Heart right ventricle (tissue), 16 donors: ENCODE measurements around the gene ATP8B1. TPM values are rescaled to one million over a fixed set of nuclear protein-coding genes. Genes with fewer than 3 reads are reported as not detected.

Source experiments
- ATAC-seq, 8 donors: fragments of 200-7000 bp; cut with Tn5 transposase; one replicate each; pipeline ENCODE4 v1.9.1; 2020; ENCODE audit warnings: mild to moderate bottlenecking in 8 of 8, moderate library complexity in 8 of 8, moderate number of reproducible peaks in 1 of 8
- DNase-seq, 2 donors: peaks; one replicate each; pipeline ENCODE4 v3.0.0-alpha.2; 2020
- H3K27ac ChIP-seq, 10 donors: fragments of 200-600 bp; sonication (generic) in 2 of 10; one replicate each; pipeline versions ENCODE4 v1.5.0 to v1.8.0; 2020 to 2022; ENCODE audit warnings: mild to moderate bottlenecking in 3 of 10
- H3K27me3 ChIP-seq, 7 donors: fragments of 200-600 bp; one replicate each; pipeline ENCODE4 v1.8.0; 2021 to 2022; ENCODE audit warnings: mild to moderate bottlenecking in 2 of 7
- H3K36me3 ChIP-seq, 9 donors: fragments of 200-600 bp; sonication (generic) in 1 of 9; one replicate each; pipeline versions ENCODE4 v1.5.0 to v1.8.0; 2020 to 2022; ENCODE audit warnings: mild to moderate bottlenecking in 2 of 9
- H3K4me1 ChIP-seq, 9 donors: fragments of 200-600 bp; sonication (generic) in 1 of 9; one replicate each; pipeline versions ENCODE4 v1.5.0 to v1.8.0; 2020 to 2022; ENCODE audit warnings: mild to moderate bottlenecking in 4 of 9
- H3K4me3 ChIP-seq, 10 donors: fragments of 200-600 bp; sonication (generic) in 2 of 10; one replicate each; pipeline versions ENCODE4 v1.5.0 to v1.8.0; 2020 to 2022; ENCODE audit warnings: mild to moderate bottlenecking in 7 of 10, moderate library complexity in 2 of 10
- H3K9me3 ChIP-seq, 11 donors: fragments of 200-600 bp in 10 of 11; sonication (generic) in 2 of 11; one replicate each; pipeline versions ENCODE4 v1.5.0 to v1.8.0; 2013 to 2022; ENCODE audit warnings: mild to moderate bottlenecking in 2 of 11, control low read depth in 1 of 11, moderate library complexity in 1 of 11
- CTCF ChIP-seq, 9 donors: fragments of 200-600 bp; sonication (generic) in 2 of 9; IDR thresholded peaks; one replicate each; pipeline versions ENCODE4 v1.5.0 to v1.8.0; 2021 to 2022; ENCODE audit warnings: antibody characterized with exemption in 9 of 9, mild to moderate bottlenecking in 5 of 9, moderate library complexity in 1 of 9
- WGBS, 2 donors: extraction: QIAGEN DNeasy Blood & Tissue Kit; methylation state at CpG; one replicate each; pipeline ENCODE4 v1.1.7; 2013; ENCODE audit warnings: inconsistent platforms in 1 of 2; 5-methylcytosine and 5-hydroxymethylcytosine counted together
- intact Hi-C, 10 donors: fragments of 100-400 bp; cut with DNase I; formaldehyde crosslinking; loops; one replicate each; pipeline versions ENCODE4 v1.11.1 to v1.14.2; 2022
- polyA plus RNA-seq, 2 donors: library from polyadenylated mRNA; stranded (reverse); fragments of 200-250 nt; gene quantifications; one replicate each; pipeline ENCODE4 v1.2.3, GENCODE V29; 2013
- total RNA-seq, 10 donors: library from RNA; stranded (reverse); fragmentation: NEBNext Ultra II Directional in 3 of 10; extraction: Animal tissue kit (Norgen Biotek cat#: 25700) in 3 of 10; gene quantifications; one replicate each; pipeline versions ENCODE4 v1.2.1 to v1.2.4, GENCODE V29; 2021 to 2023
- donor health status: Arrhythmogenic right ventricular cardiomyopathy.
- donor health status: ischemic (EF 13 %, LVEDD 7.1; RV severe dilation, severe dysfunction).
- donor health status: healthy with polysubstance abuse.
- donor health status: DM: no; HTN: yes; CAD: no.
- donor health status: DM: no; HTN: no; CAD: no.
- donor health status: ischemic (EF 25% LVEDD 6.9; RV normal size, moderate dysfunction).
- donor health status: ischemic (EF 25% LVEDD 5.7; RV mildly dilated, moderate dysfunction).
- donor health status: healthy.
- donor health status: DM: yes; HTN: yes; CAD: no.
- donor health status: Ischemic cardiomyopathy.
- donor health status: ischemic (EF 35%, LVEDD 5.7; RV mildly dilated, moderate dysfunction).
- donor health status: nonischemic (EF 11% LVEDD 7.7; RV severe dilation, severe dysfunction).
- donor health status: DM: yes; HTN: yes; CAD: no.
- donor health status: PGD.
- donor health status: ischemic (EF 29% LVEDD 5.4; RV normal size, mild dysfunction).
- donor health status: nonischemic (EF 23%, LVEDD 6.1; RV moderate dilation, normal function).

ATP8B1 gene
- total and polyA plus RNA-seq, 12 donors, result 2.7 to 16.5 (median 7.2) TPM

DNA sequence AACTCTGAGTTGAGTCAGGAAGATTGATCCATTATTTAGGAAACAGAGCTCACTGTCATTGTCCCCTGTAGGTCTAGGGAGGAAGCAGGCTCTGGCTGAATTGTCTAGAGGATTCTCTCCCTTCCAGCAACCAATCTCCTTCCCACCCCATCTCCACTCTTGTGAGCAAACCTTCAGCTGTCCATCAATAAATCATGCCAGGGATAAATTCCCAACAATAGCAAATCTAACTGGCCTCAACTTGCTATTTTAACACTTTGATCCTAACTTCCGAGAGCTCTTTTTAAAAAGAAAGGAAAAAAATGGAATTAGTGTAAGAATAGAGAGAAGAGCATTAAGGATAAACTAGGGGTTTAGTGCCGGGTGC lies 53.5 kb downstream of the ATP8B1 start:
- no peak for DNase-seq
- Histone ChIP-seq H3K36me3 (peaks cover 0 to 6% (median 0%) of the 10 kb centered on the region in 9 donors), H3K4me3 (no peak overlapping the region), H3K27ac (peak overlapping the region in 1 of 10 donors; percentile 1), H3K4me1 (peaks cover 0 to 73% (median 25%) of the 10 kb centered on the region in 9 donors), H3K9me3 (no peaks in the 10 kb centered on the region), H3K27me3 (no peaks in the 10 kb centered on the region)
- ATAC-seq, result no peak
- 91 to 95% methylated on average over 2 of the region's 2 CpGs for WGBS, 2 donors
- intact Hi-C loops, result no loop called here
- TF ChIP-seq CTCF (IDR thresholded peaks at IDR 0.05), result no peak

DNA sequence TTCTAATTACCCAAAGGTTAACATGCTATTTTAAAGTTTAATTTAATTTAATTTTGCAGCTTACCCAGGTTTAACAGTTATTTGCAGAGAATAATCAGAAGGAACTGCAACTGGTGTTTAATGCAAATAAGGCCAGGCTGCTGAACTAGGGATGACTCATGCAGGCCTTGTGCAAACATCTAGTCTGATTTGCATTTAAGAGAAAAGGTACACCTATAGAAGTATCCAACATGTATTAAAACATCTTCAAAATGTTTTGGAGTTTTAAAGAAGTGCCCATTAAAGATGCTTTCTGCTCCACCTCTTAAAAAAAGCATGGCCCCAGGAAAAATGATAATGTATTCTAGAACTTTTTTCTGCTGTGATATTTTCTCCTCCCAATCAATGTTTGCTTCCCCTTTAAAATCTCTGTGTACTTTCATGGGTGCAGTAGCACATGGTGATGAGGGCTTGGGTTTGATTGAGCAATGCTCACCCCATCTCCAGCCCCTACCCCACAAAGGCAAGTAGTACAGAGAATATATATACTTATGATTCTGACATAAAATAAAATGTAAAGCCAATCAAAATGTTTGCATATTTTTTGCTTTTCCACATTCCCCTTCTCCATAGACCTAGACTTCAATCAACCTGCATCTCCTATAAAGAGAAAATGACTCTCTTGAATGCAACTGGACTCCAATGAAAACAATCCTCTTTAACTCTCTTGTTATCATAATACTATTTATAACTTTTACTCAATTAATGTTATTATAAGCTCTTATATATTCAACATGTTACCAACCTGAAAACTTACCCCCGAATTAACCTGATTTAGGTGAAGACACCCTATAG lies 54.1 kb downstream of the ATP8B1 start:
- no peak for DNase-seq
- no peak for TF ChIP-seq CTCF (IDR thresholded peaks at IDR 0.05)
- intact Hi-C loops, result no loop called here
- WGBS, 2 donors, result 80 to 84% methylated on average over 1 of the region's 1 CpG
- H3K9me3 ChIP-seq, result no peaks in the 10 kb centered on the region
- H3K4me3 ChIP-seq, result no peak overlapping the region
- peaks cover 0 to 77% (median 27%) of the 10 kb centered on the region in 9 donors for H3K4me1 ChIP-seq
- peaks cover 0 to 6% (median 0%) of the 10 kb centered on the region in 9 donors for H3K36me3 ChIP-seq
- H3K27me3 ChIP-seq, result no peaks in the 10 kb centered on the region
- ATAC-seq, result no peak
- peak overlapping the region in 1 of 10 donors; percentile 1 for H3K27ac ChIP-seq

GRCh38 chr18:57747809-57748680 lies 55.1 kb downstream of the ATP8B1 start:
- WGBS, 2 donors, result 89 to 91% methylated on average over 5 of the region's 5 CpGs
- ATAC-seq, result no peak
- no peak for TF ChIP-seq CTCF (IDR thresholded peaks at IDR 0.05)
- Histone ChIP-seq H3K9me3 (no peaks in the 10 kb centered on the region), H3K27me3 (no peaks in the 10 kb centered on the region), H3K27ac (peak overlapping the region in 1 of 10 donors; percentile 27), H3K36me3 (peaks cover 0 to 6% (median 0%) of the 10 kb centered on the region in 9 donors), H3K4me1 (peaks cover 0 to 82% (median 35%) of the 10 kb centered on the region in 9 donors), H3K4me3 (no peak overlapping the region)
- intact Hi-C loops, result no loop called here
- no peak for DNase-seq

GRCh38 chr18:57744211-57744694 lies 58.9 kb downstream of the ATP8B1 start:
- peaks cover 0 to 9% (median 6%) of the 10 kb centered on the region in 11 donors for H3K9me3 ChIP-seq
- ATAC-seq (peak in 7 of 8 donors; percentile 27 to 78 (median 65)), DNase-seq (peak in 1 of 2 donors; percentile 14)
- peaks cover 0 to 68% (median 33%) of the 10 kb centered on the region in 9 donors for H3K4me1 ChIP-seq
- no peak overlapping the region for H3K4me3 ChIP-seq
- 41 to 49% methylated on average over 5 of the region's 5 CpGs for WGBS, 2 donors
- intact Hi-C loops, result no loop called here
- no peak for TF ChIP-seq CTCF (IDR thresholded peaks at IDR 0.05)
- no peaks in the 10 kb centered on the region for H3K27me3 ChIP-seq
- H3K27ac ChIP-seq, result peak overlapping the region in 8 of 10 donors; percentile 13 to 70 (median 46)
- peaks cover 0 to 9% (median 0%) of the 10 kb centered on the region in 9 donors for H3K36me3 ChIP-seq
